ENCODE data around the gene OR2T33. TPM values are rescaled to one million over a fixed set of nuclear protein-coding genes. Genes with fewer than 3 reads are reported as not detected.
"Not testable (repeated sequence)": the region's sequence is repeated elsewhere in the genome, so short reads cannot be mapped to it uniquely, and the experiment has no call there.

OR2T33 gene
- total RNA-seq, 1 donor from 2014 or later: not detected

GRCh38 chr1:248306103-248306502 lies 28.3 kb upstream of the OR2T33 start:
- no peak overlapping the region for H3K27ac Mint-ChIP-seq
- Histone ChIP-seq H3K4me2 (no peak overlapping the region), H3K27ac (no peak overlapping the region), H3F3A (ENCODE audit: low read depth) (no peaks in the 10 kb centered on the region), H3K27me3 (no peaks in the 10 kb centered on the region), H3K9me3 (ENCODE audit: low read depth) (peaks cover 15% of the 10 kb centered on the region), H3K4me3 (no peak overlapping the region), H3K36me3 (no peaks in the 10 kb centered on the region), H2AFZ (replicated peaks) (no peak overlapping the region), H3K9ac (no peak overlapping the region), H3K79me2 (ENCODE audit: low read depth) (no peaks in the 10 kb centered on the region), H3K4me1 (no peaks in the 10 kb centered on the region), H4K20me1 (ENCODE audit: low read depth) (no peaks in the 10 kb centered on the region)
- no peaks in the 10 kb centered on the region for H3K36me3 Mint-ChIP-seq
- H3K4me3 Mint-ChIP-seq: no peak overlapping the region
- H3K27me3 Mint-ChIP-seq (ENCODE audit: insufficient read depth, low read depth): no peaks in the 10 kb centered on the region
- TF ChIP-seq, protein P1, sequence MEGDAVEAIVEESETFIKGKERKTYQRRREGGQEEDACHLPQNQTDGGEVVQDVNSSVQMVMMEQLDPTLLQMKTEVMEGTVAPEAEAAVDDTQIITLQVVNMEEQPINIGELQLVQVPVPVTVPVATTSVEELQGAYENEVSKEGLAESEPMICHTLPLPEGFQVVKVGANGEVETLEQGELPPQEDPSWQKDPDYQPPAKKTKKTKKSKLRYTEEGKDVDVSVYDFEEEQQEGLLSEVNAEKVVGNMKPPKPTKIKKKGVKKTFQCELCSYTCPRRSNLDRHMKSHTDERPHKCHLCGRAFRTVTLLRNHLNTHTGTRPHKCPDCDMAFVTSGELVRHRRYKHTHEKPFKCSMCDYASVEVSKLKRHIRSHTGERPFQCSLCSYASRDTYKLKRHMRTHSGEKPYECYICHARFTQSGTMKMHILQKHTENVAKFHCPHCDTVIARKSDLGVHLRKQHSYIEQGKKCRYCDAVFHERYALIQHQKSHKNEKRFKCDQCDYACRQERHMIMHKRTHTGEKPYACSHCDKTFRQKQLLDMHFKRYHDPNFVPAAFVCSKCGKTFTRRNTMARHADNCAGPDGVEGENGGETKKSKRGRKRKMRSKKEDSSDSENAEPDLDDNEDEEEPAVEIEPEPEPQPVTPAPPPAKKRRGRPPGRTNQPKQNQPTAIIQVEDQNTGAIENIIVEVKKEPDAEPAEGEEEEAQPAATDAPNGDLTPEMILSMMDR (IDR thresholded peaks at IDR 0.05): no peak
- no peak for TF ChIP-seq EZH2phosphoT487 (IDR thresholded peaks at IDR 0.05)
- no peak for TF ChIP-seq EZH2 (IDR thresholded peaks at IDR 0.05)
- no peaks in the 10 kb centered on the region for H3K4me1 Mint-ChIP-seq
- peaks cover 37% of the 10 kb centered on the region for H3K9me3 Mint-ChIP-seq
- DNase-seq (ENCODE audit: low spot score): no peak

DNA sequence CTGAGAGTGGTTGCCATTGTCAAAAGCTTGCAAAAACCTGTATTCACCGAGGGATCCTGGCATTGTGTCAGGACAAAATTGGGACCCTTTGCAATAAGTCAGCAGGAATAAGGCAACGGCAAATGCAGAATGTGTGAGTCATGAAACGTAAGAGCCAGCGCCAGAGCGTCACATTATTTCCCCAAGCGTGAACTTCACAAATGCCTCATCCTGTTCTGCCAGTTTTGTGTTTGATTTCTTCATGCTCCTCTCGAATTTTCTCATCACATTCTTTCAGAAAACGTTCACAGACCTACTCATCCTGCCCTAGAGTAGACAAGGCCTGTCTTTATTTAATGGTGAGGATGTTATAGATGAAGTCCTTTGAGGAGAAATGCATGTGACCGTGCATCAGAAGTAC lies 27.9 kb upstream of the OR2T33 start:
- not testable (repeated sequence) for H4K20me1 ChIP-seq (ENCODE audit: low read depth)

GRCh38 chr1:248303324-248303723 lies 25.5 kb upstream of the OR2T33 start, which contains the start of gene OR2T12:
Gene OR2T12 (minus strand): TSS chr1:248303424. CDS start chr1:248295578, 7,846 bp downstream.
- Mint-ChIP-seq H3K4me3 (no peak within 1 kb of the TSS), H3K9me3 (peaks cover 26% of the 10 kb centered on the region)

More for the DNA sequence above, 27.9 kb upstream of the OR2T33 start:
- not testable (repeated sequence) for H3K4me1 ChIP-seq; H3K27me3 Mint-ChIP-seq (ENCODE audit: insufficient read depth, low read depth); H3K4me3 ChIP-seq; H2AFZ ChIP-seq (replicated peaks); H3F3A ChIP-seq (ENCODE audit: low read depth); H3K27ac ChIP-seq; H3K4me2 ChIP-seq; H3K79me2 ChIP-seq (ENCODE audit: low read depth); H3K27me3 ChIP-seq; H3K4me1 Mint-ChIP-seq; H3K36me3 ChIP-seq; H3K27ac Mint-ChIP-seq; H3K36me3 Mint-ChIP-seq; H3K4me3 Mint-ChIP-seq; H3K9ac ChIP-seq; DNase-seq (ENCODE audit: low spot score)
- H3K9me3 Mint-ChIP-seq: peaks cover 35% of the 10 kb centered on the region
- H3K9me3 ChIP-seq (ENCODE audit: low read depth): peaks cover 14% of the 10 kb centered on the region

DNA sequence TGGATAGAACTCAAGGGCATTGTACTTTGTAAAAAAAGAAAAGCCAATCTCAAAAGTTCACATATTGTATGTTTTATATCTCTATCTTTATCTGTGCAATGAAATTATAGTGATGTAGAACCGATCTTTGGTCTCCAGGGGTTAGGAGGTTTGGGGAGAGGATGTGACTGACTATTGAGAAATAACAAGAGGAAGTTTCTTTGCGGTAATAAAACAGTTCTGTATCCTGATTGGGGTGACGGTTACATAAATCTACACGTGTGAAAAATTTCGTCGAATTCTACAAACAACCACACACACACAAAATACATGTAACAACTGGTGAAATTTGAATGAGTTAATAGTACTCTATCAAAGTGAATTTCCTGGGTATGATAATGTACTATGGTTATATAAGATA lies 10.6 kb upstream of the OR2T33 start:
- no peaks in the 10 kb centered on the region for H3F3A ChIP-seq (ENCODE audit: low read depth)
- H4K20me1 ChIP-seq (ENCODE audit: low read depth): no peaks in the 10 kb centered on the region
- H3K9ac ChIP-seq: no peak overlapping the region
- no peak overlapping the region for H3K27ac Mint-ChIP-seq
- no peaks in the 10 kb centered on the region for H3K4me1 Mint-ChIP-seq
- H3K27ac ChIP-seq: no peak overlapping the region
- no peak overlapping the region for H3K4me3 ChIP-seq
- no peak overlapping the region for H3K4me3 Mint-ChIP-seq
- H2AFZ ChIP-seq (replicated peaks): no peak overlapping the region
- H3K4me2 ChIP-seq: no peak overlapping the region
- H3K9me3 Mint-ChIP-seq: peaks cover 23% of the 10 kb centered on the region
- no peaks in the 10 kb centered on the region for H3K79me2 ChIP-seq (ENCODE audit: low read depth)
- DNase-seq (ENCODE audit: low spot score): no peak
- peaks cover 15% of the 10 kb centered on the region for H3K9me3 ChIP-seq (ENCODE audit: low read depth)
- no peaks in the 10 kb centered on the region for H3K36me3 Mint-ChIP-seq
- H3K27me3 Mint-ChIP-seq (ENCODE audit: insufficient read depth, low read depth): no peaks in the 10 kb centered on the region
- H3K4me1 ChIP-seq: no peaks in the 10 kb centered on the region
- H3K36me3 ChIP-seq: no peaks in the 10 kb centered on the region
- H3K27me3 ChIP-seq: no peaks in the 10 kb centered on the region
- TF ChIP-seq, protein P1 (IDR thresholded peaks at IDR 0.05): no peak
- TF ChIP-seq EZH2phosphoT487 (IDR thresholded peaks at IDR 0.05): no peak
- TF ChIP-seq EZH2 (IDR thresholded peaks at IDR 0.05): no peak

More at GRCh38 chr1:248303324-248303723, 25.5 kb upstream of the OR2T33 start, which contains the start of gene OR2T12:
- TF ChIP-seq, protein P1 (IDR thresholded peaks at IDR 0.05): no peak
- no peak for TF ChIP-seq EZH2phosphoT487 (IDR thresholded peaks at IDR 0.05)
- no peak for DNase-seq (ENCODE audit: low spot score)
- Histone ChIP-seq H3K79me2 (ENCODE audit: low read depth) (no peaks in the 10 kb centered on the region), H3F3A (ENCODE audit: low read depth) (no peaks in the 10 kb centered on the region), H3K36me3 (no peaks in the 10 kb centered on the region), H3K27ac (no peak within 1 kb of the TSS), H4K20me1 (ENCODE audit: low read depth) (no peaks in the 10 kb centered on the region), H3K4me3 (no peak within 1 kb of the TSS), H3K9ac (no peak within 1 kb of the TSS), H3K4me2 (no peak within 1 kb of the TSS), H3K4me1 (no peaks in the 10 kb centered on the region), H3K27me3 (no peaks in the 10 kb centered on the region), H3K9me3 (ENCODE audit: low read depth) (peaks cover 9% of the 10 kb centered on the region), H2AFZ (replicated peaks) (no peak within 1 kb of the TSS)
- H3K27ac Mint-ChIP-seq: no peak within 1 kb of the TSS
- H3K27me3 Mint-ChIP-seq (ENCODE audit: insufficient read depth, low read depth): no peaks in the 10 kb centered on the region
- H3K36me3 Mint-ChIP-seq: no peaks in the 10 kb centered on the region
- H3K4me1 Mint-ChIP-seq: no peaks in the 10 kb centered on the region

DNA sequence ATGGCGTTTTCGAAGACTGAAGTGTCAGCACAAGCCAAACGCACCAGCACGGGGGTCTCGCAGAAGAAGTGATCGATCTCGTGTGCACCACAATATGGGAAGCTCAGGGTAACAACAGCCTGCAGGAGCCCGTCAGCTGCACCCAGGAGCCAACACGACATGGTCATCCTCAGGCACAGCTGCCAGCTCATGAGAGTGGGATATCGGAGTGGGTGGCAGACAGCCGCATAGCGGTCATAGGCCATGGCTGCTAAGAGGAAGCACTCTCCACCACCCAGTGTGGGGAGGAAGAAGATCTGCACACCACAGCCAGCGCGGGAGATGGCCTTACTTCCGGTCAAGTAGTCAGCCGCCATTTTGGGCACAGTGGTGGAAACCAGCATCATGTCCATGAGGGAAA lies 4.6 kb downstream of the OR2T33 start:
- not testable (repeated sequence) for H3K36me3 ChIP-seq; H3K79me2 ChIP-seq (ENCODE audit: low read depth); H3K4me3 Mint-ChIP-seq; H3K27ac ChIP-seq; H3K4me1 Mint-ChIP-seq; H3K36me3 Mint-ChIP-seq; H3K27ac Mint-ChIP-seq; H3K27me3 Mint-ChIP-seq (ENCODE audit: insufficient read depth, low read depth); H3K27me3 ChIP-seq; H3K4me3 ChIP-seq; DNase-seq (ENCODE audit: low spot score); H3K4me1 ChIP-seq; H4K20me1 ChIP-seq (ENCODE audit: low read depth); H3K9ac ChIP-seq; H2AFZ ChIP-seq (replicated peaks); H3K4me2 ChIP-seq; H3F3A ChIP-seq (ENCODE audit: low read depth)
- peaks cover 21% of the 10 kb centered on the region for H3K9me3 ChIP-seq (ENCODE audit: low read depth)
- peaks cover 19% of the 10 kb centered on the region for H3K9me3 Mint-ChIP-seq

All from neural progenitor cell (in vitro differentiated cells).